ENCODE results near the gene PCDHGA6.
A peak's percentile ranks its signal among the peaks of the same experiment; 100 is the strongest.

GRCh38 chr5:141330299-141331080, 43.2 kb upstream of the PCDHGA6 start, which contains the start of gene PCDHGA1:
- TF ChIP-seq CTCF (IDR thresholded peaks at IDR 0.05; ENCODE audit: low read length) (peak; percentile 74), EZH2 (optimal IDR thresholded peaks at IDR 0.05; ENCODE audit: low read depth, low read length) (no peak), EZH2phosphoT487 (IDR thresholded peaks at IDR 0.05; ENCODE audit: low read length) (no peak)
